Suprapubic skin (tissue), 4 donors: ENCODE results near the gene EBF4.

ENCODE experiments used
- CTCF ChIP-seq, 2 donors: fragments of 200-600 bp in 1 of 2; fragments of 450-650 bp in 1 of 2; sonication (generic) in 1 of 2; IDR thresholded peaks; one replicate each; pipeline ENCODE4 v1.5.1; 2016 to 2019; ENCODE audit warnings: antibody characterized with exemption in 2 of 2, mild to moderate bottlenecking in 1 of 2, moderate library complexity in 1 of 2
- POLR2A ChIP-seq, 2 donors: fragments of 450-650 bp; IDR thresholded peaks; one replicate each; pipeline ENCODE4 v1.6.1; 2017; ENCODE audit warnings: antibody characterized with exemption in 2 of 2, mild to moderate bottlenecking in 2 of 2, moderate library complexity in 2 of 2
- POLR2AphosphoS5 ChIP-seq, 3 donors: sonication (generic); formaldehyde crosslinking; IDR thresholded peaks; one replicate each; pipeline ENCODE4 v1.6.1; 2017; ENCODE audit warnings: antibody characterized with exemption in 3 of 3

DNA sequence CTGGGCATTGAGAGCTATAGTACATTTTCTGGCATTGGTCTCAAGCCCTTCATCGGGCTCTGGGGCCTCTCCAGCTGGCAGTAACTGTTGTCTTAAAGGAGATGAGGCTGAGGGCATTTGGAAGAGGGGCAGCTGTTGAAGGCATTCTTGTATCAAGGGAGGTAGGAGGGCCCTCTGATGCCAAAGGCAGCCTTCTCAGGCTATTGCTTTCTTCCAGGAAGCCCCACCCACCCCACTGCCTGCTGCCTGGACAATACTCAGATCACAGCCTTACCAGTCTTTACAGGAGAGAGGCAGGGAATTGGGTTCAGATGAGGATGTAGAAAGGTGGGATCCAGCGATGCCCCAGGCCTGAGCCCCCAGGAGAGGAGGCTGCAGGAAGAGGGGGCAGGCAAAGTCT, 61.8 kb downstream of the EBF4 start:
- TF ChIP-seq POLR2AphosphoS5 (IDR thresholded peaks at IDR 0.05): no peak
- TF ChIP-seq CTCF (IDR thresholded peaks at IDR 0.05): no peak
- no peak for TF ChIP-seq POLR2A (IDR thresholded peaks at IDR 0.05)
